GM21367 (cell line): ENCODE measurements around the gene RPS6KA2.
"Not testable (repeated sequence)": the region's sequence is repeated elsewhere in the genome, so short reads cannot be mapped to it uniquely, and the experiment has no call there.

Source experiments
- ATAC-seq: cut with Tn5 transposase; IDR thresholded peaks from one replicate; pipeline ENCODE4 v1.9.1; 2021; ENCODE audit not compliant: unreplicated experiment

Gene RPS6KA2

DNA sequence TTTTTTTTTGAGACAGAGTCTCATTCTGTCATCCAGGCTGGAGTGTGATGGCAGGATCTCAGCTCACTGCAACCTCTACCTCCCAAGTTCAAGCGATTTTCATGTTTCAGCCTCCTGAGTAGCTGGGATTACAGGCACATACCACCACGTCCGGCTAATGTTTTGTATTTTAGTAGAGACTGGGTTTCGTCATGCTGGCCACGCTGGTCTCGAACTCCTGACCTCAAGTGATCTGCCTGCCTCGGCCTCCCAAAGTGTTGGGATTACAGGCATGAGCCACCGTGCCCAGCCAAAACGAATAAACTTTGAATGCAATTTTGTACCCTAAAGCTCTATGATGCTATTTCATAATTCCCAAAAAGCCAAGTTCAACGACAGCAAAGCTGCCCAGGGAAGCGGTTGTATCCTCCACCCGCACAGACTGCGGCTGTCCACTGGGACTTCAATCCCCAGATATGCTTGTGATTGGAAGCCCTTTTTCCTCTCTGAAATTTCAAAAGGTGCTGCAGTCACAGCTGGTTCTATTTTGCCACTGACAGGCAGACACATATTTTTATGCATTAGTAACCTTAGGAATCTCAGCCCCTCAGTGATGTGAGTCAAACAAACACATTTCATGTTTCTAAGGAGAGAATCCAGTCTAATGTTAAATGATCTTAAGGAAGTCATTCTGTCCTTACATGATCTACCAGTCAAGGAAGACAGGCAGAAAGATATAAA, 31.8 kb downstream of the RPS6KA2 start:
- no peak for ATAC-seq

DNA sequence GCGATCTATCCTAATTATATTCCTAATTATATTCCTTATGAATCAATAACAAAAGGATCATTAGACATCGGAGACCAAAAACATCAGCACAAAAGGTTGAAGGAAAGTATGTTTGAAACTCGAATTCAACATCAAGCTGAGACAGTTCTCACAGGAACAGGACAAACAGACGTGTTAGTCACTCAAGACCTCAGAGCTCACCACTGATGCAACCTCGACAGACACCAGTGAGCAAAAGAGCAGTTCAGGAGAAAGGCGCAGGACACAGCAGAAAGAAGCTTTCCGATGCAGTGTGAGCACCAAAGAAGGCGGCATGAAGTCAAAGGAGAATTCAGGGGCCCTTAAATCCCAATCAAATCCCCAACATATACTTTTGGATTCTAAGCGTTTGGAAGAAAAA, 34.2 kb downstream of the RPS6KA2 start:
- no peak for ATAC-seq

DNA sequence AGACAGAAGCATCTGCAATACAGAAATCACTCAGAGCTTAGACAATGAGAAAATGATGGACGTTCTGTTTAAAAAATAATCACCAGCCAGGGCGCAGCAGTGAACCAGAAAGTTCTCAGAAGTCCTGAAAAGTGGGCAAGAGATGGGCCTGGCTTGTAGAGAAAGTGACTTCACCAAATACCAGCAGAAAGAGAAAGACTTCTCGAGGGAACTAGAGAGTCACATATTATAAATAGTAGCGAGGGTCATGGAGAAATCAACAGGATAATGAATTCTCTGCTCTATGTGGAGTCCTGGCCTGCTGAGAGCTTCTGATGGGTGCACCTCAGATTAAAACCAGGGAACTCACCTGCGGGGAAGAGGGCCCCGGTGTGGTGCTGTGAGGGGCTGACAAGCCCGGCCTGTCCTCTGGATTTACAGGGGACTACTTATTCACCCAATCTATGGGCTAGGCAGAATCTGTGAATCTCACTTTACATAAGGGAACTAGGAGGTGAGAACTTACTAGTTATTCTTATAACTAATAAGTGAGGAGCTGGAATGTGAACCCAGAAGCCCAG, 35.0 kb downstream of the RPS6KA2 start:
- ATAC-seq = no peak

DNA sequence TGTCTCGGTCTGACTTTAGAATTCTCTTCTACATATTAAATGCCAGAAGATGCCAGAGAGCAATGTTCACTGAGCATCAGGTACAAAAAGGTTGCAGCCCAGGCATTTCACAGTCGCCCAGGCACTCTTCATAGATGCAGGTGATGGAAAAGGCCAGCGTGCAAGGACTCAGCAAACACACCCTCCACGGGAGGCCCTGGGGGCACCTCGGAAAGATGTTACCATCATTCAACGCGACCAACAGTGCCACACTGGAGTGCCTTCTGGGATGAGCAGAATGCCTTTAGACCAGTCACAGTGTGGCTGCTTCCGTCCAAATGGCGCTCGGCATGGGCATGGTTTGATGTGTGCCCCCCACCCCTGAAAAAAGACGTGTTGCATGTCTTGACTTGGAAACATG, 36.0 kb downstream of the RPS6KA2 start:
- ATAC-seq = no peak

DNA sequence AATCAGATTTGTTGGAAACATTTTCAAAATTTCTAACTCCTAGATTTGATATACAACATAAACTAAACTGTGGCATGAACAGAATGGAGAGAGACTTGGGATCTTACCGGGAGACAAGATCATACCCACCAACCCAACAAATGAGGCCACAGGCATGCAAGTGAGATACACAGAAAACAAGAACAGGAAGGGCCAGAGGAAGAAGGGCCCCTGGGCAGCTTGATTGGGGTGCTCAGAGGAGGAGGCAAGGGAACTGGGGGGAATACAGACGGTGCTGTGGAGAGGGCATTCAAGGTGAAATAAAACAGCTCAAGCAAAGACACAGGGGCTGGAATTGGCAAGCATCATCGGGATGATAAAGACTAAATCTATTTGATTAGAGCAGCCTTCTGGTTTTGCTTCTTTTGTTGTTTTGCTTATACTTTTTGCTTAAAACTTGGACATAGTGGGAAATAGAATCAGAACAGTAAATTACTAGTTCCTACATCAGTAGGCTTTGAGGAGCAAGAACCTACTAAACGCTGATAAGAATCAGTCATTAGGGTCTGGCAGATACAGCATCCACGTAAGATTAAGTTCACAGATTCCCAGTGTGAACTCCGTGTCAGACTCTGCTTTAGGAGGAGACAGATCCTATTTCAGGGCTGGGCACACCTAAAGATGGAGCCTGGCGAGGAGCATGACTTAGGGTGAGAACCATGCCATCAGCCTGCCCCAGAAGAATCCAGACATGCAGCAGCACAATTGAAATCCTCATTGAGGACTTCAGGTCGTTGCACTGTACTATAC, 37.1 kb downstream of the RPS6KA2 start:
- no peak for ATAC-seq

DNA sequence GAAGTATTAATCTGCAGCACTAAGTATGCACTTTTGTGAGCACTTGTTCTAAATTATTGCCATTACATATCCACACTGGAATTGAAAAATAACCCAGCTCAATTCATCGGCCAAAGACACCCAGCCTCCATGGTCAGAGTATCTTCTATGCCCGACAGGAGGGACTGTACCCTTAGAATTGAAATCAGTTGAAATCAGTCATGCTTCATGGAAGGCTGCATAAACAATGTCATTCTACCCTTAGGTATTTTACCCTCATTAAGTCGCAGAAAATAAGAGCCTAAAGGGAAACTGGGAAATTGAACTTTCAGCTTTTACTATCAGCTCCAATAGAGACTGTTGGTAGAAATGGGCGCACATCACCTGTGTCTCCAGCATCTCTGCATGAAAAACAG, 37.7 kb downstream of the RPS6KA2 start:
- no peak for ATAC-seq

DNA sequence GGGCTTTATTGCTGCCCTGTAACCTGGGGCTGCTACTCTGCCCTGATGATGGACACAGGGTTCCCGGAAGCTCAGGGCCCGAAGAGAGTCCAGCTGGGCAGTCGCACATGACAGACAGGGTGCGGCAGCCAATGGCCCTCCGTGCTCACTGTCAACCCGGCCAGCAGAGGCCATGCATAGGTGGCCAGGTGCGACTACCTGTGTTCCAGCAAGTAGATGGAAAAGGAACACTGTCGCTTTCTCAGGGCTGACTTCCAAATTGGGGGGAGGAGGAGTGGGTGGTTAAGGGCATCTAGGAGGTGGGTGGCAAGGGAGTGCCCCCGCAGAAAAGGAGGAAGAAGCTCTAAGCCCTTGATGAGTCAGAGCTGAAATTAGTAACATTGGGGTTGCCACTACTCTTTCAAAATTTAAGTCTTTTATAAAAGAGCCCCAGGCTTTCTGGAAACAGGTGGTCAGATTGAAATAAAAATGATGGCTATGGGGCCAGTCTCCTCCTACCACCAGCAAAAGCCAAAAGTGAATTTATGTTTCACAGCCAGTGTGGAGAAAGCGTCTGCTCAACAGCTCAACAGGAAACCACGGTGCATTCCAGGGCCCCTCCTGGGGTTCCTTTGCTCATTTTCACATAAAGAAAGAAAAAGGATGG, 38.2 kb downstream of the RPS6KA2 start:
- no peak for ATAC-seq

DNA sequence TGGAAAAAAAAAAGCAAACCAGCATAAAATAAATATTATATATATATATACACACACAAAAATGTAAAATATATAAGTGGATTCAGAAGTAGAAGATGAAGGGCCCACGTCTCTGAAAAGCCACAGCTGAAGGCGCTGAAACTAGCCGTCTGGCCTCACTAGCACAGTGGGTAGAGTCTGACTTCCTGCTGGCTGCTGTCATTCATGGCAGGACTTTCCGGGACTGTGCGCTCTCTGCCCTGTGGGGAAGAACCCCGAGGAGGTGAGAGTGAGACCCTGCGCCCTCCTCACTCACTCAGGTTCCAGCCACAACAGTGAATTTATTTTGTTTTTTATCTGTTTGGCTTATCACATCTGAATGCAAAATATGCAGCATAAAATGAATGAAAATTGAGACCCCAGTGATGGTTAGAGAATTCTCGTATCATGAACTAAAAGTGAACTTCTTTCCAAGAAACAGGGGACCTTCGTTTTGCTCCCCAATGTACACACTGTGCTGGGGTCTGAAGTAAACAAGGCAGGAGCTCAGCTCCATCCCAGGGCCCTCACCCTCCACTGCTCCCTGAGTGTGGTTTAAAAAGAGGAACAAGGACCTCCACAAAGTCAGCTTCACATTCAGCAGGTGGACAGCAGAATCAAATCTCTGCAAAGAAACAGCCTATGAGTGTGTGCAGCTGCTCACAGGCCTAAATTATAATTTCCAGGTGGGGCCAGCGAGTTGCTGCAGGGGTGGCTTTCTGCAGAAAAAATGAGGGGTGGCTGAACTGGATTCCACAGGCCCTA, 39.2 kb downstream of the RPS6KA2 start:
- peak; percentile 83 for ATAC-seq

DNA sequence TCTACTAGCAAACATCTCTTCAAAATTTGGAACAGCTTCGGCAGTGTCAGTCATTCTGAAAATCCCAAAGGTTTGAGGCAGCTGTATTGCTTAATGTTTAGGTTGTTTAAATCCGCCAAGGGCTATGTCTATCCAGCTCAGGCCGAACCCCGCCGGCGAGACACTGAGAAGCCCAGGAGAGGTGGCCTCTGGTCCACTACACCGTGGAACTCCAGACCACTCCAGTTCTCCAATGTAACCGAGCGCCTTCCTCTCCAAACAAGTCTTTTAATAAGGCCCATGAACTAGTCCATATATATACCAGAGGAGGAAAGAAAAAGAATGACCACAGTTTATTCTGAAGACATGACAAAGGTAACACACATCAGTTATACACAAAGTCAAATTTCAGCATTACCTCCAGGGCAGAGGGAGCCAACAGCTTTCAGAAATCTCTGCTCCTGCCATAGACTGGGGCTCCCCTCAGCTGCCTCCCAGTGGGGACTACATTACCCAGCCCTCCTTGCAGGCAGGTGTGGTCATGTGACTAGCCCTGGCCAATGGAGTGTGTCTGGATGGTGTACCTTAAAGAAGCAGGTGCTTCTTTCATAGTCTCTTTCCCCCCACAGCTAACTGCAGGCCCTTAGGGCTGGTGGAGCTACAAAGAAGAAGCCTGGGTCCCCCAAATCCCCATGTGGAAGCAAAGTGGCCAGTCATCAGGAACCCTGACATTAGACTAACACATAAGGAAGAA, 40.5 kb downstream of the RPS6KA2 start, which contains the start of gene RAMACL:
Gene RAMACL, minus strand, starts transcription at position 255 of the 733 bp plus-strand sequence. Its CDS starts 201 bp downstream, at position 54.
- ATAC-seq = peak; percentile 74

DNA sequence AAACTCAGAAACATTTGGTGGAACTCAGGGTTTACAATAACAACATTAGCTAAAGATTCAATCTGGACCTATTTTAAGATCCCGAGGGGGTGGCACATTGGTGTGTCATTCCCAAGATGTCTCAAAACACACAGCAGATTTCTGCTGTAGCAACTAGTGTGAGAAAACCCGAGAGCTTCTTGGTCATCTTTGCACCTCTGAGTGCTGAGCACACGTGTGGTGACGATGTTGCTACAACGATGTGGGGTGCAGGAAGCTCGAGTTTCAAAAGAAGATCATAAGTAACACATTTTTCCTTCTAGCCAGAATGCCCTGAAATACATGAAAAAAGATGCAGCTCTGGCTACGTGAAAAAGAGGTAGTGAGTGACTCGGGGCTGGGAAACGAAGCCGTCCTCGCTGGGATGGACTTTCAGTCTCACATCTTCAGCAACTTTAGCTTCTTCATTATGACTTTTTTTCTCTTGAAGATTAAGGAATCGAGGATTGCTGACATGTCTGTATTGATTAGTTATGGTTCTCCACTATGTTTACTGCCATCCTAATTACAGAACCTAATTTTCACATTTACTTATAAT, 42.1 kb downstream of the RPS6KA2 start:
- no peak for ATAC-seq

DNA sequence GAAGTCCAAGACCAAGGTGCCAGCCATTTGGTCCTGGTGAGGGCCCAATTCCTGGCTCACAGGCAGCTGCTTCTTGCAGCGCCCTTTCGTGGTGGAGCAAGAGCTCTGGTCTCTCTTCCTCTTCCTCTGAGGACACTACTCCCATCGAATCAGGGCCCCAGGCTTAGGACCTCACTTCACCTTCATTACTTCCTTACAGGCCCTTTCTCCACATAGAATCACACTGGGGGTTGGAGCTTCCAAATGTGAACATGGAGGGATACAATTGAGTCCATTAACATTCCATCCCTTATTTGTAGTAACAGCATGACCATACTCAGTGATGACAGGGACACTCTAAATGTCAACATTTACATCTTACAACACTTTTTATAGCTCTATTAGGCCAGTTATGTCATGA, 42.9 kb downstream of the RPS6KA2 start:
- no peak for ATAC-seq

DNA sequence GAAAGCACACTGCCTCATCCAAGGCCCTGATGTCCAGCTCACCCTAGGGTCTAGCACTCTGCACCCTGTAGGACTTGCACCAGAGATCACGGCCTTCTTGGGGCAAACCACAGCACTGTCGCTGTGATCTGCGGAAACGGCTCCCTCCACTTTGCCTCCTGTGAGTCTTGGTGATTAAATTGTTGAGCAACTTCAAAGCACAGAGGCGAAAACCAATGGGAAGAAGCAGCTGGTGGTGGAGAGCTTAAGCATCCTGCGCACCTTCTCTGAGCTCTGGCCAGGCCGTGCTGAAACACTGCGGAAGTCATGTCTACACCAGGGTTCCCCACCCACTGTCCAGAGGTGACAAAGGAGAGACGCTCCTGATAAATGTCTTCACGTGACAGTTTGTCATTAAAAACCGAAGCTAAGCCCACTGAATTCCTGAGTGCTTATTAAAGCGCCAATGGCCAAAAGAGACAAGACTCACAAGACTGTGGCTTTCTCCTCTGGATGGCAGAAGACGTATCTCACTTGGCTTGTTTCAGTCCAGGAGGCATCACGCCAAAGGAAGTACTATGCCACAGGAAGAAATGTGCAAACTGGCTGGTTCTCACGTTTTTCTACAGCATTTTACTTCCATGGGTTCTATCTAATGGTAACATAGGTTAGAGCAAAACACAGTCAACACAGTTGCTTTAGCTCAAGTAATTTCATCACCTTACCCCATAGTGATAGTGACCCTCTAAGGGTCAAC, 43.7 kb downstream of the RPS6KA2 start:
- no peak for ATAC-seq

DNA sequence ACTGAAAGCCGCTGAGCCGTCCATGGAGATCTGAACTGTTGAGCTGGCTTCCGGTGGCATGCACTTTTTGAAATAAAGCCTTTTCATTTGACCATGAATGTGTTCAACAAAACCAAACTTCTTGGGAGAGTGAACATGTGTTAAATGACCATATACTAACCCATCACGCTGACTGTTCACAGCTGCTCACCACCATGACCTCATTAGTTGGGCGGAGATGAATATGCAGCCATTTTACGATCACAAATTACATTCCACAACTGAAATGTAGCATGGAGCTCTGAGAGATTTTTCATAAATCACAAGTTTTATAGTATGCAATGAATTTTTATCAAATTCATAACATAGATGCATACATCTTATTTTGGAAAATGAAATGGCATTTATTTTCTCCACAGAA, 44.8 kb downstream of the RPS6KA2 start:
- ATAC-seq = no peak

DNA sequence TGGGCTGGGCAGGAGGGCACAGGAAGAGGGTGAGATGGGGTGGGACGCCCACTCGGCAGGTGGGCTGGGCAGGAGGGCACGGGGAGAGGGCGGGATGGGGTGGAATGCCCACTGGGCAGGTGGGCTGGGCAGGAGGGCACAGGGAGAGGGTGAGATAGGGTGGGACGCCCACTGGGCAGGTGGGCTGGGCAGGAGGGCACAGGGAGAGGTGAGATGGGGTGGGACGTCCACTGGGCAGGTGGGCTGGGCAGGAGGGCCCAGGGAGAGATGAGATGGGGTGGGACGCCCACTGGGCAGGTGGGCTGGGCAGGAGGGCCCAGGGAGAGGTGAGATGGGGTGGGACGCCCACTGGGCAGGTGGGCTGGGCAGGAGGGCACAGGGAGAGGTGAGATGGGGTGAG, 45.2 kb downstream of the RPS6KA2 start:
- ATAC-seq = not testable (repeated sequence)

DNA sequence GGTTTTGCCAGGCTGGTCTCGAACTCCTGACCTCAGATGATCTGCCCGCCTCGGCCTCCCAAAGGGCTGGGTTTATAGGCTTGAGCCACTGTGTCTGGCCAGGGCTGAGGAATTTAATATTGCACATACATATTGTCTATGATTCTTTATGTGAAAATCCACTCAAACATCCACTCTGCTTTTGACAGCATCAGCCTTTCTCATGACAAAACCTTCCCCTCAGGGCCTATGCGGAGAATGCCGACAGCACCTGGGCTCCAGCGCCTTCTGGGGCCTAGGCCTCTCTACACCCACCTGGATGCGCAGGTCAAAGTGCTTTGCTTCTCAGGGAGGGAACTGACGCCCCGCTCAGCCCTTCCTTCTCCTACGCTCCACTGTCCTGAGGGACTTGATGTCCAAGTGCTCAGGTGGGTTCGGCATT, 46.0 kb downstream of the RPS6KA2 start:
- no peak for ATAC-seq

DNA sequence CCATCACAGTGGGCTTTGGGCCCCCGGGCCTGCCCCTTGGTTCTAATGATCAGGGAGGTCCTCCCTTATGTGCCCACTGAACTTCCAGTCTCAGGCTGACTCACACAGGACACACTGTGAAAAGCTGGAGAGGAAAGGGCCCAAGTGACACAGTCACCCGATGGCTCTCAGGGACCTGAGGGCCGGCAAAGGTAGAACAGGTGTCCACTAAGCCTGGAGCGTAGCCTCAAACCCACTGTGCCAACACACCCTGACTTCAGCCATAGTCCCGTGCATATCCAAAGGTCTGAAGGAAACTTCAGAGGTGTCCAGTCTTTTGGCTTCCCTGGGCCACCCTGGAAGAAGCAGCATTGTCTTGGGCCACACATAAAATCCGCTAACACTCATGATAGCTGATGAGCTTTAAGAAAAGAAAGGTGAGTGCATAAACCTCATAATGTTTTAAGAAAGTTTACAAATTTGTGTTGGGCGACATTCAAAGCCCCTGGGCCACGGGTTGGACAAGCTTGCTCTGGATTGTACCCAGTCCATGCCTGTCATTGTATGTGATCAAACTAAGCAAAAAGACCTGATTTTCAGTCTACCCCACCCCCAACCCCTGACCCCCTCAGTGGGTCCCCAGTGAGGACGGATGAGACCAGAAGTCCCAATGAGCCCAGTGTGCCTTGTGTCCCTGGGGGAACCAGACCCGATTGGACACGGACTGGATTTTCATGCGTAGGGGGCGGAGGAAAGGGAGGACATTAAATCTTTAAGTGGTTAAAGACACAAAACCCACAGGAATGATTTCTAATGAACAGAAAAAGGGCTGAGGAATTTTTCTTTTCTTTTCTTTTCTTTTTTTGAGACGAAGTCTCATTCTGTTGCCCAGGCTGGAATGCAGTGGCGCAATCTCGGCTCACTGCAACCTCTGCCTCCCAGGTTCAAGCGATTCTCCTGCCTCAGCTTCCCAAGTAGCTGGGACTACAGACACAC, 46.7 kb downstream of the RPS6KA2 start:
- no peak for ATAC-seq

DNA sequence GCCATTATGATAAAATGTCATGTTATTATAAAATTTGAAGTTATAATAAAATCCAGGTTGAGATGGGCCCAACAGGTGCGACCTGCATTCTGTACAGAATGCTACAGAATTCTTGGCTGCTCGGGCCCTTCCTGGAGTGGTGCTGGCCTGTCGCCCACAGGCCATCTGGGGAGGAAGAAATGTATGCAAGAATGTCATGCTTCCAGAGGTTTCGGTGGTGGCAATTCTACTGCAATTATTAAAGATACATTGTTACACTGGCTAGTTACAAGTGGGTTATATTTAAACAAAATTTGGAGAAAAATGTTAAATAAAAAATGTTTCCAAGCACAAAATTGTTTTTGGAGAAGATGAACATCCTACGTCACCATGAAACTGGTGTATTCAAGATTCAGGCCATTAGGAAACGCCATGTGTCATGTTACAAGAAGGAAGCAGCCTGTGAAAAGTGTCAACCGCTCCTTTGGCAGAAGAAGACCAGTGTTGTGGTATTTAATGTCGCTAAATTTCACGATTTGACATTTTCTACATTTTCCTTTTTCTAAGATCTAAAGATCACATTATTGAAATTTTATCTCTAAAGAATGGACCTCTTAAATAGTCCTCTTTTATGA, 47.7 kb downstream of the RPS6KA2 start:
- no peak for ATAC-seq
